ENCODE measurements around the gene ZNRF3. TPM values are rescaled to one million over a fixed set of nuclear protein-coding genes. Genes with fewer than 3 reads are reported as not detected.
A peak's percentile ranks its signal among the peaks of the same experiment; 100 is the strongest.

Gene ZNRF3
- polyA plus RNA-seq, 1 of the 3 experiments (the other 2 are of a cell fraction): 4.2 TPM

DNA sequence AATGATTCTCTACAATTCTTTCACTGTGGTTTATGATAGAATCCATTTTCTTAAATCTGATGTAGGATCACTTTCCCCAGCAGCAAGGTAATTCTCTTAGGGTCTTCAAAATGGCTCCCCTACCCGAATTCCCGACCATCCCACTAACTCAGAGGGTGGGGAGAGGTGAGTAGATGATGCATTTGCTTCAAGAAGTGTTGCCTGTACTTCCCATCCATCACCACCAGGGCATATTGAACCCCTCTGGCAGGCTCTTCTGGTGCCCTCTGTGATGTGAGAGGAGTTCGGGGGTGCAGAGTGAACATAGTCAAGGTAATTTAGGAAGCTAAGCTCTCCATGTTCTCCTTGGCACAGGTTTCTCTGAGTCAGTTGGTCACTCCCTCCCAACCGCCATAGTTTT lies 52.3 kb downstream of the ZNRF3 start:
- ChIA-PET CTCF (interaction anchor here (0.7 to 1.5 kb wide), 3 partner anchors 11 to 18 kb away, joined by 3 to 4 read pairs (median 3); no protein-coding TSS in a partner anchor), POLR2A (no interaction called here)

DNA sequence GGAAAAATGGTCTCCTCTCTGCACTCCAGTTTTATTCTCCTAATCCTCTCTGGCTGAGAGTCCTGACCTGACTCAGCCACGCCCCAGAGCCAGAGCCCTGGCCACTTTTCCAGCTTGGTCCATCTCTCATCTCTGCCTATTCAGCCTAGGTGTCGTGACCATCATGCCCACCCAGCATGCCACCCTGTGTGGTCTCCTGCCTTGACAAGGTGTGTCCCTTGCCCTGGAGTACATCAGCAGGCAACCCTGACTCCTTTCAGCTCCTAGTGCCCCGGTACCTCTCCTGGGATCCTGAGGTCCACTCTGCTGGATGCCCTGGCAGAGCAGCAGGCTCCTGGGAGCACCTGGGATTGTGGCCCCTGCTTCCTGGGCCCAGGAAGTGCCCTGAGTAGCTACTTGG lies 52.8 kb downstream of the ZNRF3 start:
- Histone ChIP-seq H3F3A (replicated peaks; ENCODE audit: insufficient read depth) (no peaks in the 10 kb centered on the region), H3K4me2 (no peak overlapping the region), H3K9ac (no peak overlapping the region), H4K20me1 (ENCODE audit: insufficient read depth) (peaks cover 22% of the 10 kb centered on the region; the same call in 1 of the 2 replicates), H3K27ac (ENCODE audit: low read depth in 2 of 2, low read length in 1 of 2) (no peak overlapping the region), H2AFZ (ENCODE audit: low read depth) (no peak overlapping the region), H3K4me1 (ENCODE audit: control insufficient read depth in 1 of 2, insufficient read depth in 2 of 2, low read depth in 1 of 2, low read length in 1 of 2) (no peaks in the 10 kb centered on the region; a peak in 1 of 4 replicates), H3K79me2 (ENCODE audit: insufficient read depth) (peaks cover 13% of the 10 kb centered on the region; the same call in 1 of the 2 replicates), H3K36me3 (replicated peaks in 1 of 2; ENCODE audit: control insufficient read depth in 1 of 2, insufficient read depth in 2 of 2, low read length in 1 of 2) (no peaks in the 10 kb centered on the region), H3K9me3 (no peaks in the 10 kb centered on the region), H3K27me3 (ENCODE audit: insufficient read depth) (no peaks in the 10 kb centered on the region), H3K9me2 (no peaks in the 10 kb centered on the region), H3K4me3 (ENCODE audit: low read depth in 2 of 2, low read length in 1 of 2) (no peak overlapping the region)
- WGBS (ENCODE audit: low lambda C conversion rate): 100% methylated on average over 3 of the region's 3 CpGs
- no peak for TF ChIP-seq MEF2A (IDR thresholded peaks at IDR 0.05; ENCODE audit: borderline replicate concordance, low read depth)
- TF ChIP-seq, protein P1, sequence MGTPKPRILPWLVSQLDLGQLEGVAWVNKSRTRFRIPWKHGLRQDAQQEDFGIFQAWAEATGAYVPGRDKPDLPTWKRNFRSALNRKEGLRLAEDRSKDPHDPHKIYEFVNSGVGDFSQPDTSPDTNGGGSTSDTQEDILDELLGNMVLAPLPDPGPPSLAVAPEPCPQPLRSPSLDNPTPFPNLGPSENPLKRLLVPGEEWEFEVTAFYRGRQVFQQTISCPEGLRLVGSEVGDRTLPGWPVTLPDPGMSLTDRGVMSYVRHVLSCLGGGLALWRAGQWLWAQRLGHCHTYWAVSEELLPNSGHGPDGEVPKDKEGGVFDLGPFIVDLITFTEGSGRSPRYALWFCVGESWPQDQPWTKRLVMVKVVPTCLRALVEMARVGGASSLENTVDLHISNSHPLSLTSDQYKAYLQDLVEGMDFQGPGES (IDR thresholded peaks at IDR 0.05; ENCODE audit: low read depth, low read length): no peak
- TF ChIP-seq, protein P2, sequence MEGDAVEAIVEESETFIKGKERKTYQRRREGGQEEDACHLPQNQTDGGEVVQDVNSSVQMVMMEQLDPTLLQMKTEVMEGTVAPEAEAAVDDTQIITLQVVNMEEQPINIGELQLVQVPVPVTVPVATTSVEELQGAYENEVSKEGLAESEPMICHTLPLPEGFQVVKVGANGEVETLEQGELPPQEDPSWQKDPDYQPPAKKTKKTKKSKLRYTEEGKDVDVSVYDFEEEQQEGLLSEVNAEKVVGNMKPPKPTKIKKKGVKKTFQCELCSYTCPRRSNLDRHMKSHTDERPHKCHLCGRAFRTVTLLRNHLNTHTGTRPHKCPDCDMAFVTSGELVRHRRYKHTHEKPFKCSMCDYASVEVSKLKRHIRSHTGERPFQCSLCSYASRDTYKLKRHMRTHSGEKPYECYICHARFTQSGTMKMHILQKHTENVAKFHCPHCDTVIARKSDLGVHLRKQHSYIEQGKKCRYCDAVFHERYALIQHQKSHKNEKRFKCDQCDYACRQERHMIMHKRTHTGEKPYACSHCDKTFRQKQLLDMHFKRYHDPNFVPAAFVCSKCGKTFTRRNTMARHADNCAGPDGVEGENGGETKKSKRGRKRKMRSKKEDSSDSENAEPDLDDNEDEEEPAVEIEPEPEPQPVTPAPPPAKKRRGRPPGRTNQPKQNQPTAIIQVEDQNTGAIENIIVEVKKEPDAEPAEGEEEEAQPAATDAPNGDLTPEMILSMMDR (IDR thresholded peaks at IDR 0.05): no peak
- no peak for TF ChIP-seq EP300 (IDR thresholded peaks at IDR 0.05; ENCODE audit: borderline replicate concordance in 1 of 2, low read depth in 1 of 2, low read length in 1 of 2)
- TF ChIP-seq GABPA (IDR thresholded peaks at IDR 0.05; ENCODE audit: low read depth): no peak
- no peak for DNase-seq
- POLR2A ChIA-PET: no interaction called here
- CTCF ChIA-PET: interaction anchor here (0.7 to 1.3 kb wide), 3 partner anchors 12 to 105 kb away, joined by 3 to 4 read pairs (median 4); no protein-coding TSS in a partner anchor

More for the DNA sequence above, 52.3 kb downstream of the ZNRF3 start:
- H3K79me2 ChIP-seq (ENCODE audit: insufficient read depth): peaks cover 18% of the 10 kb centered on the region
- H3K27ac ChIP-seq (ENCODE audit: low read depth in 2 of 2, low read length in 1 of 2): no peak overlapping the region
- H3K9ac ChIP-seq: no peak overlapping the region
- no peaks in the 10 kb centered on the region; a peak in 1 of 4 replicates for H3K4me1 ChIP-seq (ENCODE audit: control insufficient read depth in 1 of 2, insufficient read depth in 2 of 2, low read depth in 1 of 2, low read length in 1 of 2)
- H2AFZ ChIP-seq (ENCODE audit: low read depth): no peak overlapping the region
- H3K9me2 ChIP-seq: no peaks in the 10 kb centered on the region
- DNase-seq: no peak
- H3F3A ChIP-seq (replicated peaks; ENCODE audit: insufficient read depth): no peaks in the 10 kb centered on the region
- no peak overlapping the region for H3K4me3 ChIP-seq (ENCODE audit: low read depth in 2 of 2, low read length in 1 of 2)
- H3K4me2 ChIP-seq: no peak overlapping the region
- H3K27me3 ChIP-seq (ENCODE audit: insufficient read depth): no peaks in the 10 kb centered on the region
- H3K9me3 ChIP-seq: no peaks in the 10 kb centered on the region
- WGBS (ENCODE audit: low lambda C conversion rate): 93% methylated on average over 4 of the region's 4 CpGs
- peaks cover 23% of the 10 kb centered on the region; the same call in 1 of the 2 replicates for H4K20me1 ChIP-seq (ENCODE audit: insufficient read depth)
- H3K36me3 ChIP-seq (replicated peaks in 1 of 2; ENCODE audit: control insufficient read depth in 1 of 2, insufficient read depth in 2 of 2, low read length in 1 of 2): no peaks in the 10 kb centered on the region
- TF ChIP-seq, protein P2 (IDR thresholded peaks at IDR 0.05): peak; percentile 37; the same call in 1 of the 2 replicates
- no peak for TF ChIP-seq NFIC (IDR thresholded peaks at IDR 0.05; ENCODE audit: borderline replicate concordance)

Measured in SK-N-SH (cell line).